ENCODE measurements around the gene SENP6. TPM values are rescaled to one million over a fixed set of nuclear protein-coding genes. Genes with fewer than 3 reads are reported as not detected.

SENP6 gene
- polyA plus RNA-seq, 1 donor (not counting 4 experiments of a cell fraction or from before 2014, with no cell fraction given) = 41.1 TPM

DNA sequence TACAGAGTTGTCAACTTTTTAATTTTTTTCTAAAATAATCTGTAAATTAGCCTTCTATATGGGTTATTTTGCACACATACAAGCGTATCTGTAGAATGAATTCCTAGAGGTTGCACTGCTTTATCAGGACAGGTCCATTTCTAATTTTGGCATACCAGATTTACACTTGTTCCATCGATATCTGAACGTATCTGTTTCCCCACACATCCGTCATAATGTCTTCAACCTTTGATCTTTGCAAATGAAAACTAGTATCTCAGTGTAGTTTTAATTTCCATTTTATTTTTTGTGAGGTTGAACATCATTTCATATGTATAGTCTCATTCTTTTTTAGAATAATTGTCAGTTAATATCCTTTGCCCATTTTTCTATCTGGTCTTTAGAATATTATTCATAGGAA, 22.7 kb downstream of the SENP6 start:
- H3K27me3 ChIP-seq (ENCODE audit: control insufficient read depth, extremely low read depth, insufficient read depth, low read length) = no peaks in the 10 kb centered on the region
- no peak for FAIRE-seq
- peaks cover 16% of the 10 kb centered on the region for H4K20me1 ChIP-seq (ENCODE audit: control insufficient read depth, extremely low read depth, insufficient read depth, low read length)
- no peaks in the 10 kb centered on the region for H3K9me3 ChIP-seq (ENCODE audit: control insufficient read depth, low read depth, low read length)
- peaks cover 56% of the 10 kb centered on the region for H3K79me2 ChIP-seq (ENCODE audit: control insufficient read depth, insufficient read depth, low read length)
- H3K9ac ChIP-seq (ENCODE audit: control insufficient read depth, extremely low read depth, insufficient read depth, low read length) = no peak overlapping the region
- dilution Hi-C loops (cut with MboI; ENCODE audit: extremely low pct_ligation_motif_present, low sequenced_read_pairs) = no loop called here
- H2AFZ ChIP-seq (ENCODE audit: control insufficient read depth, low read length) = no peak overlapping the region
- no peaks in the 10 kb centered on the region for H3K4me1 ChIP-seq (ENCODE audit: control insufficient read depth, extremely low read depth, insufficient read depth, low read length)
- H3K9me1 ChIP-seq (ENCODE audit: control insufficient read depth, extremely low read depth, insufficient read depth, low read length) = no peaks in the 10 kb centered on the region
- no peak overlapping the region for H3K4me3 ChIP-seq (ENCODE audit: control insufficient read depth in 2 of 3, extremely low read depth in 1 of 3, insufficient read depth in 2 of 3, low read depth in 1 of 3, low read length in 3 of 3)
- no peak for DNase-seq (ENCODE audit: low read depth, low spot score)
- H3K27ac ChIP-seq (ENCODE audit: control insufficient read depth, insufficient read depth, low read length) = no peak overlapping the region
- TF ChIP-seq EZH2 (IDR thresholded peaks at IDR 0.05; ENCODE audit: low read length) (no peak), CTCF (optimal IDR thresholded peaks at IDR 0.05 in 1 of 3, IDR thresholded peaks at IDR 0.05 in 1 of 3, conservative IDR thresholded peaks at IDR 0.05 in 1 of 3; ENCODE audit: extremely low read depth in 1 of 3, insufficient read depth in 2 of 3, low read length in 3 of 3) (no peak)
- peaks cover 0 to 1% of the 10 kb centered on the region in 2 experiments for H3K36me3 ChIP-seq (ENCODE audit: control insufficient read depth in 2 of 2, extremely low read depth in 1 of 2, insufficient read depth in 2 of 2, low read length in 2 of 2)
- no peak overlapping the region for H3K4me2 ChIP-seq (ENCODE audit: control insufficient read depth, extremely low read depth, insufficient read depth, low read depth, low read length)

- Histone ChIP-seq H3K9me1 (ENCODE audit: control insufficient read depth, extremely low read depth, insufficient read depth, low read length) (no peaks in the 10 kb centered on the region), H3K27me3 (ENCODE audit: control insufficient read depth, extremely low read depth, insufficient read depth, low read length) (no peaks in the 10 kb centered on the region), H4K20me1 (ENCODE audit: control insufficient read depth, extremely low read depth, insufficient read depth, low read length) (peaks cover 11% of the 10 kb centered on the region), H3K79me2 (ENCODE audit: control insufficient read depth, insufficient read depth, low read length) (peaks cover 49% of the 10 kb centered on the region), H3K4me3 (ENCODE audit: control insufficient read depth in 2 of 3, extremely low read depth in 1 of 3, insufficient read depth in 2 of 3, low read depth in 1 of 3, low read length in 3 of 3) (no peak overlapping the region), H3K4me1 (ENCODE audit: control insufficient read depth, extremely low read depth, insufficient read depth, low read length) (no peaks in the 10 kb centered on the region), H2AFZ (ENCODE audit: control insufficient read depth, low read length) (no peak overlapping the region), H3K36me3 (ENCODE audit: control insufficient read depth in 2 of 2, extremely low read depth in 1 of 2, insufficient read depth in 2 of 2, low read length in 2 of 2) (peaks cover 0 to 1% of the 10 kb centered on the region in 2 experiments), H3K9ac (ENCODE audit: control insufficient read depth, extremely low read depth, insufficient read depth, low read length) (no peak overlapping the region), H3K27ac (ENCODE audit: control insufficient read depth, insufficient read depth, low read length) (no peak overlapping the region), H3K4me2 (ENCODE audit: control insufficient read depth, extremely low read depth, insufficient read depth, low read depth, low read length) (no peak overlapping the region), H3K9me3 (ENCODE audit: control insufficient read depth, low read depth, low read length) (no peaks in the 10 kb centered on the region)
- dilution Hi-C loops (cut with MboI; ENCODE audit: extremely low pct_ligation_motif_present, low sequenced_read_pairs) = no loop called here
- TF ChIP-seq EZH2 (IDR thresholded peaks at IDR 0.05; ENCODE audit: low read length) (no peak), CTCF (optimal IDR thresholded peaks at IDR 0.05 in 1 of 3, IDR thresholded peaks at IDR 0.05 in 1 of 3, conservative IDR thresholded peaks at IDR 0.05 in 1 of 3; ENCODE audit: extremely low read depth in 1 of 3, insufficient read depth in 2 of 3, low read length in 3 of 3) (no peak)
- no peak for DNase-seq (ENCODE audit: low read depth, low spot score)
- FAIRE-seq = no peak
Observed at GRCh38 chr6:75624988-75625387, 23.3 kb downstream of the SENP6 start.

All from keratinocyte (primary cell).